ENCODE data around the gene KHDC1. TPM values are rescaled to one million over a fixed set of nuclear protein-coding genes. Genes with fewer than 3 reads are reported as not detected.
"Not testable (repeated sequence)": the region's sequence is repeated elsewhere in the genome, so short reads cannot be mapped to it uniquely, and the experiment has no call there.

KHDC1 gene
- total RNA-seq, 6 experiments from 2014 or later, result 4.8 to 6.3 (median 5.9) TPM

GRCh38 chr6:73258721-73259120 lies 4.3 kb downstream of the KHDC1 start:
- H3K27ac Mint-ChIP-seq, result no peak overlapping the region
- peaks cover 11% of the 10 kb centered on the region for H3K4me1 Mint-ChIP-seq (ENCODE audit: low read depth)
- H3K36me3 Mint-ChIP-seq (ENCODE audit: low read depth), result no peaks in the 10 kb centered on the region
- no peaks in the 10 kb centered on the region for H3K9me3 Mint-ChIP-seq
- no peak for TF ChIP-seq CTCF (IDR thresholded peaks at IDR 0.05)
- no peak for DNase-seq
- no peak overlapping the region for H3K4me3 Mint-ChIP-seq
- H3K27me3 Mint-ChIP-seq (ENCODE audit: insufficient read depth), result no peaks in the 10 kb centered on the region; the same call in 1 of the 2 replicates

- not testable (repeated sequence) for H3K36me3 Mint-ChIP-seq (ENCODE audit: low read depth); DNase-seq; H3K27me3 Mint-ChIP-seq (ENCODE audit: insufficient read depth); H3K27ac Mint-ChIP-seq; H3K4me1 Mint-ChIP-seq (ENCODE audit: low read depth); H3K9me3 Mint-ChIP-seq; H3K4me3 Mint-ChIP-seq
These were observed 8.7 kb downstream of the KHDC1 start for GRCh38 chr6:73254323-73254722.

GRCh38 chr6:73252703-73253102 lies 10.3 kb downstream of the KHDC1 start:
- H3K27ac Mint-ChIP-seq, result no peak overlapping the region
- TF ChIP-seq CTCF (IDR thresholded peaks at IDR 0.05), result no peak
- no peak overlapping the region for H3K4me3 Mint-ChIP-seq
- no peak for DNase-seq
- H3K36me3 Mint-ChIP-seq (ENCODE audit: low read depth), result no peaks in the 10 kb centered on the region
- H3K4me1 Mint-ChIP-seq (ENCODE audit: low read depth), result no peaks in the 10 kb centered on the region
- no peaks in the 10 kb centered on the region for H3K9me3 Mint-ChIP-seq
- H3K27me3 Mint-ChIP-seq (ENCODE audit: insufficient read depth), result peaks cover 1% of the 10 kb centered on the region; the same call in 1 of the 2 replicates

- Mint-ChIP-seq H3K27ac (no peak overlapping the region), H3K4me3 (no peak overlapping the region), H3K27me3 (ENCODE audit: insufficient read depth) (peaks cover 1% of the 10 kb centered on the region; the same call in 1 of the 2 replicates), H3K9me3 (no peaks in the 10 kb centered on the region), H3K4me1 (ENCODE audit: low read depth) (no peaks in the 10 kb centered on the region), H3K36me3 (ENCODE audit: low read depth) (no peaks in the 10 kb centered on the region)
- DNase-seq, result no peak
- TF ChIP-seq CTCF (IDR thresholded peaks at IDR 0.05), result no peak
These were observed 13.0 kb downstream of the KHDC1 start for GRCh38 chr6:73250016-73250415.

- peaks cover 1% of the 10 kb centered on the region; the same call in 1 of the 2 replicates for H3K27me3 Mint-ChIP-seq (ENCODE audit: insufficient read depth)
- no peak overlapping the region for H3K4me3 Mint-ChIP-seq
- H3K27ac Mint-ChIP-seq, result no peak overlapping the region
- no peak for TF ChIP-seq CTCF (IDR thresholded peaks at IDR 0.05)
- peaks cover 9% of the 10 kb centered on the region for H3K4me1 Mint-ChIP-seq (ENCODE audit: low read depth)
- no peak for DNase-seq
- no peaks in the 10 kb centered on the region for H3K36me3 Mint-ChIP-seq (ENCODE audit: low read depth)
- no peaks in the 10 kb centered on the region for H3K9me3 Mint-ChIP-seq
These were observed 14.6 kb downstream of the KHDC1 start for GRCh38 chr6:73248192-73248903.

- Mint-ChIP-seq H3K9me3 (no peaks in the 10 kb centered on the region), H3K27me3 (ENCODE audit: insufficient read depth) (no peaks in the 10 kb centered on the region), H3K4me1 (ENCODE audit: low read depth) (peaks cover 9% of the 10 kb centered on the region), H3K4me3 (no peak overlapping the region), H3K36me3 (ENCODE audit: low read depth) (peaks cover 7% of the 10 kb centered on the region), H3K27ac (no peak overlapping the region; the same call in 1 of the 2 replicates)
- no peak for TF ChIP-seq CTCF (IDR thresholded peaks at IDR 0.05)
- DNase-seq, result no peak
These were observed 21.0 kb downstream of the KHDC1 start for GRCh38 chr6:73242001-73242400.
